Lower lobe of right lung (tissue), 2 donors: ENCODE results near the gene KPTN. TPM values are rescaled to one million over a fixed set of nuclear protein-coding genes. Genes with fewer than 3 reads are reported as not detected.
"Not testable (repeated sequence)": the region's sequence is repeated elsewhere in the genome, so short reads cannot be mapped to it uniquely, and the experiment has no call there.

Source experiments
- ATAC-seq, 2 donors: fragments of 200-7000 bp; cut with Tn5 transposase; one replicate each; pipeline ENCODE4 v1.9.1; 2020 to 2022; ENCODE audit warnings: mild to moderate bottlenecking in 2 of 2, moderate library complexity in 2 of 2
- DNase-seq: peaks from one replicate; pipeline ENCODE4 v3.0.0-alpha.2; 2020
- H3K27ac ChIP-seq: fragments of 200-600 bp; one replicate; pipeline ENCODE4 v1.8.0; 2022
- H3K27me3 ChIP-seq: fragments of 200-600 bp; one replicate; pipeline ENCODE4 v1.8.0; 2022; ENCODE audit warnings: low read depth
- H3K36me3 ChIP-seq: fragments of 200-600 bp; one replicate; pipeline ENCODE4 v1.8.0; 2022; ENCODE audit warnings: mild to moderate bottlenecking
- H3K4me1 ChIP-seq: fragments of 200-600 bp; one replicate; pipeline ENCODE4 v1.8.0; 2022
- H3K4me3 ChIP-seq: fragments of 200-600 bp; one replicate; pipeline ENCODE4 v1.8.0; 2022; ENCODE audit warnings: mild to moderate bottlenecking
- H3K9me3 ChIP-seq: fragments of 200-600 bp; one replicate; pipeline ENCODE4 v1.8.0; 2022
- CTCF ChIP-seq: fragments of 200-600 bp; IDR thresholded peaks from one replicate; pipeline ENCODE4 v1.8.0; 2022; ENCODE audit warnings: antibody characterized with exemption, mild to moderate bottlenecking
- intact Hi-C: fragments of 100-400 bp; cut with DNase I; formaldehyde crosslinking; loops from one replicate; pipeline ENCODE4 v1.11.0; 2022
- total RNA-seq: library from RNA; stranded (reverse); fragmentation: NEBNext Ultra II Directional; extraction: Animal tissue kit (Norgen Biotek cat#: 25700); gene quantifications from one replicate; pipeline ENCODE4 v1.2.1, GENCODE V29; 2021
- donor health status: DM: no; HTN: yes; CAD: no; lungs with severe emphysema.

KPTN gene
- total RNA-seq, 1 donor from 2014 or later, result 14.5 TPM

- Histone ChIP-seq H3K36me3 (peaks cover 64% of the 10 kb centered on the region), H3K4me3 (no peak overlapping the region), H3K4me1 (peaks cover 8% of the 10 kb centered on the region), H3K9me3 (no peaks in the 10 kb centered on the region), H3K27me3 (no peaks in the 10 kb centered on the region), H3K27ac (no peak overlapping the region)
- no peak for TF ChIP-seq CTCF
- ATAC-seq (no peak), DNase-seq (peak; percentile 11)
- intact Hi-C loops, result no loop called here
These were observed 5.3 kb upstream of the KPTN start for GRCh38 chr19:47489072-47489914.

DNA sequence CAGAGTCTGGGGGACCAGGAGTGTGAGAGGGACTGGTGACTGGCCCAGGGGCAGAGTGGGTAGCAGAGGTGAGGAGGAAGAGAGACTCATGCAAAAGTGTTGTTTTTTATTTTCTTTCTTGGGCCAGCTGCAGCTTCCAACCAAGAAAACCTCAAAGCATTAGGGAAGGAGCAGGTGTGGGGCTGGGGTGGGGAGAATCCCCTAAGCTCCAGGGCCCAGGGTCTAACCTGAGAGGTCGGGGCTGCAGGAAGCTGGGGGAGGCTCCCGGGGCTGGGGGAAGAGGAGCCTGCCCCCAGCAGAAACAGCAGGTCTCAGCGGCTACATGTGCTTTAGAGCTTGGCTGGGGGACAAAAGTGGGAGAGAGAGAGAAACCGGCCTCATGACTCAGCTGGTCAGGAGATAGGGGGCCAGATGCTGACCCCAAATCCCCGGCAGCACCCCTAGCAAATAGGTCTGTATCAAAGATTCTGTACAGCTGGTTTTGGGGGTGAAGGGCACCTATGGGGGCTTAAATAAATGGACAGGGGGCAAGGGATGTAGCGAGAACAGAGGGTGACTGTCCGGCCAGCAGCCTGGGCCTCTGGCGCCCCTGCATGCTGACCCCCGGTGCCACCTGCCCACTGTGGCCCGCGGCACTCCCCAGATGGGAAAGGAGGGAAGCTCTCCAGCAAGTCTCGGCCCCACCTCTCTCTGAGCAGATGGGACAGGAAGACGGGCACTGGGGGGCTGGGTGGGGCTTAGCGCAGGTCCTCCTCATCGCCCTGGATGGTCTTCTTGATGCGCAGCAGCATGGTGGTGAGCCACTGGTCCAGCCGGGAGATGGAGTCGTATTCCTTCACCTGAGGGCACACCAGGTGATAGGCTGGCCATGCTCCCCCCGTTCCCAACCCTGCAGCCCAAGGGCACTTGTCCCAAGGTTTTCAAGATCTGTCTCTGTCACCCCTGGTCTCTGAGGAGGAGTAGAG, 3.8 kb upstream of the KPTN start:
- no peaks in the 10 kb centered on the region for H3K27me3 ChIP-seq
- intact Hi-C loops, result no loop called here
- H3K27ac ChIP-seq, result no peak overlapping the region
- peak; percentile 22 for DNase-seq
- no peak overlapping the region for H3K4me3 ChIP-seq
- no peak for ATAC-seq
- peaks cover 16% of the 10 kb centered on the region for H3K4me1 ChIP-seq
- peaks cover 49% of the 10 kb centered on the region for H3K36me3 ChIP-seq
- H3K9me3 ChIP-seq, result no peaks in the 10 kb centered on the region
- no peak for TF ChIP-seq CTCF

DNA sequence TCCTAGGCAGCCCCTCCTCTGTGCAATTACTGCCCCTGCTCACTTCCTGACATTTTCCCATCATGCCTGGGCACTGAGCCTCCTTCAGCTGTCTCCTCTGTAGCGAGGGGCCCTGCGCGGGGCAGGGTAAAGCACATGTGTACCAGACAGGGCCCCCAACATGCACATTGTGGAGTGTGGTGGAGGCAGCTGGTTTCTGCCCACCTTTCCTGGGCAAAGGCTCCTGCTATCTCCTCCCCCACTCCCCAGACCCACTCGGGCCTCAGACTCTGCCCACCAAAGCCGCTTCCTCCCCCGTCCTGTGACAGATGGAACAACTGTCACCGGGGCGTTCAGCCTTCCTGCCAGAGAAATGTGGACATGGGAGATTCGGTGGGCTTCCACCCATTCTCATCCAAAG, 2.9 kb upstream of the KPTN start:
- H3K9me3 ChIP-seq, result no peaks in the 10 kb centered on the region
- H3K27ac ChIP-seq, result no peak overlapping the region
- H3K27me3 ChIP-seq, result no peaks in the 10 kb centered on the region
- DNase-seq, result no peak
- no peak for ATAC-seq
- H3K4me1 ChIP-seq, result peaks cover 16% of the 10 kb centered on the region
- intact Hi-C loops, result no loop called here
- no peak for TF ChIP-seq CTCF
- H3K36me3 ChIP-seq, result peaks cover 40% of the 10 kb centered on the region
- no peak overlapping the region for H3K4me3 ChIP-seq

DNA sequence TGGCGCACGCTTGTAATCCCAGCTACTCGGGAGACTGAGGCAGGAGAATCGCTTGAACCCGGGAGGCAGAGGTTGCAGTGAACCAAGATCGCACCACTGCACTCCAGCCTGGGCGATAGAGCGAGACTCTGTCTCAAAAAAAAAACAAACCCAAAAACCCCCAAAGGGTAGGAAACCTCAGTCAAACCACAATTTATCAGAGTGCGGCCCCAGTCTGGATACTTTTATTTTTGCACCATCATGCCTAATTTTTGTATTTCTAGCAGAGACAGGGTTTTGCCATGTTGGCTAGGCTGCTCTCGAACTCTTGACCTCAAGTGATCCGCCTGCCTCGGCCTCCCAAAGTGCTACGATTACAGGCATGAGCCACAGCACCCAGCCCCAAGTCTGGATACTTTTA, 2.2 kb upstream of the KPTN start:
- intact Hi-C loops, H3K27ac ChIP-seq, H3K9me3 ChIP-seq, DNase-seq, H3K27me3 ChIP-seq, H3K4me3 ChIP-seq, ATAC-seq: not testable (repeated sequence)
- H3K36me3 ChIP-seq, result peaks cover 33% of the 10 kb centered on the region
- H3K4me1 ChIP-seq, result peaks cover 16% of the 10 kb centered on the region

DNA sequence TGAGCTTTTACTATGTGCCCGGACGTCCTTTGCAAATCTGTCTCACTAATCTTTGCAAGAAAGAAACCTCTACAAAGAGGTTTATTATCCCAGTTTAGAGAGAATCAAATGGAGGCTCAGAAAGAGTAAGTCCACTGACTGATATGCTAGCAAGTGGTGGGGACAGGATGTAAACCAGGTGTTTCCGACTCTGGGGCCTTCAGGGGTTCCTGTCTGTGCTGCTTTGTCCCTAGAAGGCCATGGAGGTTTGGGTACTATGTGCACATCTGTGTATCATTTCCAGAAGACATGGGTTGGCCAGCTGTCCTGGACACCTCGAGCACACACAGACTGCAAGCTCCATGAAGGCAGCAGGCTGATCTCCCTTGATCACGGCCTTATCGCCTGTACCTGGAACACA, 1.2 kb upstream of the KPTN start:
- H3K27ac ChIP-seq, result no peak overlapping the region
- intact Hi-C loops, result no loop called here

More for the DNA sequence above, 1.2 kb upstream of the KPTN start:
- no peaks in the 10 kb centered on the region for H3K9me3 ChIP-seq
- ATAC-seq (no peak), DNase-seq (no peak)
- peak overlapping the region; percentile 65 for H3K4me3 ChIP-seq
- TF ChIP-seq CTCF, result no peak
- peaks cover 25% of the 10 kb centered on the region for H3K36me3 ChIP-seq
- no peaks in the 10 kb centered on the region for H3K27me3 ChIP-seq
- H3K4me1 ChIP-seq, result peaks cover 16% of the 10 kb centered on the region
